Ovary (tissue), 3 donors: ENCODE measurements around the gene DPYSL5.

Source experiments
- CTCF ChIP-seq, 3 donors: fragments of 450-650 bp in 2 of 3; fragments of 200-600 bp in 1 of 3; IDR thresholded peaks; one replicate each; pipeline versions ENCODE4 v1.5.1 to v1.8.0; 2016 to 2022; ENCODE audit warnings: antibody characterized with exemption in 3 of 3, mild to moderate bottlenecking in 1 of 3
- EP300 ChIP-seq: sonication (generic); formaldehyde crosslinking; IDR thresholded peaks from one replicate; pipeline ENCODE4 v1.6.1; 2017; ENCODE audit warnings: antibody characterized with exemption
- POLR2A ChIP-seq: fragments of 450-650 bp; IDR thresholded peaks from one replicate; pipeline ENCODE4 v1.6.1; 2017; ENCODE audit warnings: antibody characterized with exemption, mild to moderate bottlenecking, moderate library complexity
- donor health status: DM: no; HTN: no; CAD: no.

- TF ChIP-seq CTCF (IDR thresholded peaks at IDR 0.05), result no peak
- TF ChIP-seq POLR2A, result no peak
- no peak for TF ChIP-seq EP300
These were observed 12.4 kb downstream of the DPYSL5 start for GRCh38 chr2:26860211-26860850.
